H1 (cell line): ENCODE results near the gene FPR2. TPM values are rescaled to one million over a fixed set of nuclear protein-coding genes. Genes with fewer than 3 reads are reported as not detected.

ENCODE experiments used
- CTCF ChIA-PET: fragments of 300-600 bp; sonication (Branson Sonifier 250); formaldehyde crosslinking; loops from one replicate; lab custom pipeline; 2021; ENCODE audit not compliant: partially characterized antibody; lab: Charles Lee
- POLR2A ChIA-PET: fragments of 300-600 bp; sonication (Branson Sonifier 250); formaldehyde crosslinking; loops from one replicate; lab custom pipeline; 2021; ENCODE audit warnings: inconsistent platforms; ENCODE audit not compliant: partially characterized antibody; lab: Charles Lee
- DNase-seq, 2 experiments: peaks; one replicate each; pipeline versions ENCODE4 v3.0.0 to v3.0.0-alpha.2; 2010 to 2022; ENCODE audit warnings: low spot score in 2 of 2, low read depth in 1 of 2, mixed read lengths in 1 of 2
- FAIRE-seq: peaks from 2 replicates; lab custom pipeline; 2011; peaks lifted over from hg19 to GRCh38; lab: Jason Lieb, UNC
- H2AFZ ChIP-seq: 2 replicates; pipeline ENCODE4 v1.8.1; 2012; ENCODE audit warnings: low read length, inconsistent platforms
- H2AK5ac ChIP-seq: 2 replicates; pipeline ENCODE4 v1.6.1; 2013; ENCODE audit warnings: low read depth, low read length
- H2BK120ac ChIP-seq: replicated peaks from 2 replicates; pipeline ENCODE3; 2013; ENCODE audit warnings: low read depth, low read length, inconsistent platforms
- H2BK12ac ChIP-seq: 2 replicates; pipeline ENCODE4 v1.6.1; 2013; ENCODE audit warnings: low read depth, low read length
- H2BK15ac ChIP-seq: 2 replicates; pipeline ENCODE4 v1.6.1; 2013; ENCODE audit warnings: low read length
- H2BK20ac ChIP-seq: 2 replicates; pipeline ENCODE4 v1.6.1; 2013; ENCODE audit warnings: low read length
- H2BK5ac ChIP-seq: 2 replicates; pipeline ENCODE4 v1.6.1; 2013; ENCODE audit warnings: low read depth, low read length
- H3K14ac ChIP-seq: 2 replicates; pipeline ENCODE4 v1.6.1; 2013; ENCODE audit warnings: inconsistent platforms; ENCODE audit not compliant: insufficient read length
- H3K18ac ChIP-seq: 2 replicates; pipeline ENCODE4 v1.6.1; 2013; ENCODE audit warnings: low read length; ENCODE audit errors: extremely low read depth
- H3K23ac ChIP-seq: 2 replicates; pipeline ENCODE4 v1.6.1; 2013; ENCODE audit warnings: inconsistent platforms; ENCODE audit not compliant: insufficient read length
- H3K23me2 ChIP-seq: 2 replicates; pipeline ENCODE4 v1.6.1; 2013; ENCODE audit warnings: low read depth, low read length
- H3K27ac ChIP-seq: 2 replicates; pipeline ENCODE4 v1.6.1; 2011; ENCODE audit warnings: low read depth, low read length, inconsistent platforms
- H3K27me3 ChIP-seq, 4 experiments: replicated peaks in 1 of 4; 1 replicate in 1 of 4; 2 replicates in 3 of 4; pipeline versions ENCODE4 v1.6.1 to v1.8.1; 2011 to 2013; ENCODE audit warnings: low read length in 3 of 4, mild to moderate bottlenecking in 3 of 4, inconsistent platforms in 2 of 4, mixed read lengths in 2 of 4, moderate library complexity in 1 of 4; ENCODE audit not compliant: control insufficient read depth in 3 of 4, insufficient read depth in 3 of 4; ENCODE audit errors: extremely low read depth in 1 of 4
- H3K36me3 ChIP-seq, 4 experiments: 2 replicates each; pipeline versions ENCODE4 v1.6.1 to v1.8.1; 2011 to 2013; ENCODE audit warnings: mild to moderate bottlenecking in 4 of 4, low read length in 3 of 4, moderate library complexity in 2 of 4, control low read depth in 1 of 4, inconsistent platforms in 1 of 4; ENCODE audit not compliant: insufficient read depth in 4 of 4, control insufficient read depth in 2 of 4
- H3K4ac ChIP-seq: replicated peaks from 2 replicates; pipeline ENCODE3; 2013; ENCODE audit warnings: low read length, low read depth, mixed read lengths, inconsistent platforms; ENCODE audit not compliant: insufficient read length
- H3K4me1 ChIP-seq, 4 experiments: replicated peaks in 1 of 4; 1 replicate in 1 of 4; 2 replicates in 3 of 4; pipeline versions ENCODE4 v1.6.1 to v1.8.1; 2011 to 2013; ENCODE audit warnings: low read length in 3 of 4, inconsistent platforms in 2 of 4, mixed read lengths in 1 of 4; ENCODE audit not compliant: insufficient read depth in 4 of 4, control insufficient read depth in 3 of 4
- H3K4me2 ChIP-seq, 2 experiments: 2 replicates each; pipeline versions ENCODE4 v1.6.1 to v1.8.1; 2011 to 2013; ENCODE audit warnings: low read depth in 2 of 2, low read length in 2 of 2, control low read depth in 1 of 2, inconsistent platforms in 1 of 2, mild to moderate bottlenecking in 1 of 2; ENCODE audit not compliant: insufficient read depth in 1 of 2
- H3K4me3 ChIP-seq, 4 experiments: fragments of 200-600, 300-600 bp in 1 of 4; sonication (generic), shearing (Covaris generic), sonication (Bioruptor Twin) in 1 of 4; 2 replicates each; pipeline versions ENCODE4 v1.5.1 to v1.8.1; 2011 to 2016; ENCODE audit warnings: low read length in 4 of 4, low read depth in 3 of 4, control low read depth in 2 of 4, inconsistent platforms in 2 of 4, mild to moderate bottlenecking in 2 of 4, mixed read lengths in 1 of 4, moderate library complexity in 1 of 4; ENCODE audit not compliant: insufficient read depth in 2 of 4; ENCODE audit errors: extremely low read depth in 1 of 4
- H3K56ac ChIP-seq: replicated peaks from 2 replicates; pipeline ENCODE3; 2013; ENCODE audit warnings: low read depth, mild to moderate bottlenecking, mixed read lengths, low read length, inconsistent platforms; ENCODE audit not compliant: insufficient read length
- H3K79me1 ChIP-seq: 2 replicates; pipeline ENCODE4 v1.6.1; 2013; ENCODE audit warnings: low read depth, low read length, control low read depth
- H3K79me2 ChIP-seq, 2 experiments: 2 replicates each; pipeline versions ENCODE4 v1.6.1 to v1.8.1; 2012 to 2013; ENCODE audit warnings: low read length in 2 of 2, mild to moderate bottlenecking in 2 of 2, inconsistent platforms in 1 of 2; ENCODE audit not compliant: insufficient read depth in 2 of 2, control insufficient read depth in 1 of 2
- H3K9ac ChIP-seq, 4 experiments: replicated peaks in 1 of 4; 1 replicate in 1 of 4; 2 replicates in 3 of 4; pipeline versions ENCODE4 v1.6.1 to v1.8.1; 2011 to 2013; ENCODE audit warnings: low read depth in 3 of 4, low read length in 3 of 4, control low read depth in 2 of 4, mild to moderate bottlenecking in 2 of 4, moderate library complexity in 2 of 4, inconsistent platforms in 1 of 4; ENCODE audit errors: extremely low read depth in 1 of 4
- H3K9me3 ChIP-seq, 2 experiments: 2 replicates each; pipeline versions ENCODE4 v1.6.1 to v1.8.1; 2012 to 2013; ENCODE audit warnings: mild to moderate bottlenecking in 2 of 2, moderate library complexity in 2 of 2, control low read depth in 1 of 2, inconsistent platforms in 1 of 2, low read depth in 1 of 2, low read length in 1 of 2, mixed read lengths in 1 of 2; ENCODE audit not compliant: insufficient read depth in 2 of 2
- H4K20me1 ChIP-seq, 2 experiments: replicated peaks in 1 of 2; 2 replicates each; pipeline versions ENCODE3 to v1.8.1; 2011 to 2013; ENCODE audit warnings: inconsistent platforms in 2 of 2, low read length in 2 of 2, mild to moderate bottlenecking in 1 of 2; ENCODE audit not compliant: insufficient read depth in 2 of 2, control insufficient read depth in 1 of 2
- H4K5ac ChIP-seq: 2 replicates; pipeline ENCODE4 v1.6.1; 2013; ENCODE audit warnings: low read length, low read depth, mixed read lengths, inconsistent platforms; ENCODE audit not compliant: insufficient read length
- H4K8ac ChIP-seq: 2 replicates; pipeline ENCODE4 v1.8.0; 2013; ENCODE audit warnings: mild to moderate bottlenecking, moderate library complexity, low read length, inconsistent platforms; ENCODE audit not compliant: insufficient read depth; ENCODE audit errors: extremely low read depth
- H4K91ac ChIP-seq: replicated peaks from 2 replicates; pipeline ENCODE3; 2013; ENCODE audit warnings: low read length, mixed read lengths, inconsistent platforms; ENCODE audit not compliant: insufficient read length
- ATF3 ChIP-seq: IDR thresholded peaks from 2 replicates; pipeline ENCODE4 v1.6.1; 2011; ENCODE audit warnings: low read depth, mild to moderate bottlenecking, low read length; ENCODE audit not compliant: insufficient read depth
- BACH1 ChIP-seq: IDR thresholded peaks from 2 replicates; pipeline ENCODE4 v1.6.1; 2012; ENCODE audit warnings: low read length, improper control_type of control experiment
- CEBPB ChIP-seq: IDR thresholded peaks from 2 replicates; pipeline ENCODE4 v1.6.1; 2012; ENCODE audit warnings: low read depth, low read length
- CREB1 ChIP-seq: IDR thresholded peaks from 2 replicates; pipeline ENCODE4 v1.6.1; 2012; ENCODE audit warnings: inconsistent platforms
- FOSL1 ChIP-seq: IDR thresholded peaks from 2 replicates; pipeline ENCODE4 v1.6.1; 2011; ENCODE audit warnings: mild to moderate bottlenecking, low read depth, low read length, moderate library complexity; ENCODE audit not compliant: insufficient read depth
- GABPA ChIP-seq: IDR thresholded peaks from 2 replicates; pipeline ENCODE4 v1.6.1; 2011; ENCODE audit warnings: mild to moderate bottlenecking, low read length, moderate library complexity, borderline replicate concordance; ENCODE audit not compliant: insufficient read depth
- HDAC6 ChIP-seq: IDR thresholded peaks from one replicate; pipeline ENCODE4 v1.7.1; 2012; ENCODE audit warnings: low read depth, mild to moderate bottlenecking, inconsistent platforms, low read length, moderate library complexity
- KDM5A ChIP-seq: fragments of 200-600 bp; IDR thresholded peaks from 2 replicates; pipeline ENCODE4 v1.7.1; 2012; ENCODE audit warnings: mild to moderate bottlenecking, low read length, inconsistent platforms, mixed read lengths
- POLR2AphosphoS5 ChIP-seq: IDR thresholded peaks from 2 replicates; pipeline ENCODE4 v1.6.1; 2011; ENCODE audit warnings: low read depth, low read length
- POU5F1 ChIP-seq: IDR thresholded peaks from 2 replicates; pipeline ENCODE4 v1.6.1; 2011; ENCODE audit warnings: low read depth, mild to moderate bottlenecking, low read length, moderate library complexity
- RAD21 ChIP-seq, 2 experiments: IDR thresholded peaks in 1 of 2; conservative IDR thresholded peaks in 1 of 2; 2 replicates each; pipeline ENCODE4 v1.6.1; 2011; ENCODE audit warnings: low read depth in 2 of 2, low read length in 2 of 2, improper control_type of control experiment in 1 of 2, inconsistent platforms in 1 of 2, mild to moderate bottlenecking in 1 of 2, moderate library complexity in 1 of 2
- SP2 ChIP-seq: IDR thresholded peaks from 2 replicates; pipeline ENCODE4 v1.6.1; 2012; ENCODE audit warnings: mild to moderate bottlenecking, low read length, inconsistent platforms
- TEAD4 ChIP-seq: IDR thresholded peaks from 2 replicates; pipeline ENCODE4 v1.6.1; 2012; ENCODE audit warnings: low read depth, low read length, inconsistent platforms, mixed read lengths
- WGBS, 2 experiments: shearing (Covaris generic) in 1 of 2; methylation state at CpG; one replicate each; pipeline versions ENCODE4 v1.1.6 to v1.1.7; 2013 to 2015; ENCODE audit warnings: low lambda C conversion rate in 2 of 2, mixed read lengths in 2 of 2, inconsistent platforms in 1 of 2, low coverage in 1 of 2, missing lambda C conversion rate in 1 of 2; ENCODE audit not compliant: insufficient replicate concordance in 2 of 2, insufficient coverage in 1 of 2, insufficient read length in 1 of 2; ENCODE audit errors: extremely low coverage in 1 of 2, missing lambda C conversion rate in 1 of 2; 5-methylcytosine and 5-hydroxymethylcytosine counted together
- polyA plus RNA-seq, 7 experiments: library from polyadenylated mRNA; depleted of rRNA in 3 of 7; stranded (reverse) in 5 of 7; unstranded in 2 of 7; fragments of >200 nt in 5 of 7; fragments of 200-250 nt in 2 of 7; gene quantifications; 1 replicate in 5 of 7; 2 replicates in 1 of 7; 4 replicates in 1 of 7; pipeline versions ENCODE4 v1.2.1 to v1.2.3, GENCODE V29; 2011 to 2013; ENCODE audit warnings: missing spikeins in 2 of 7, mixed read lengths in 2 of 7
- total RNA-seq: library from RNA; stranded (reverse); fragmentation: NEBNext Ultra II Directional; extraction: Animal tissue kit (Norgen Biotek cat#: 25700); gene quantifications from 2 replicates; pipeline ENCODE4 v1.2.1, GENCODE V29; 2021

Gene FPR2
- total and polyA plus RNA-seq, 2 of the 8 experiments (the other 6 are each of a cell fraction or from before 2014, with no cell fraction given), result 0.17 TPM; not detected in 1

DNA sequence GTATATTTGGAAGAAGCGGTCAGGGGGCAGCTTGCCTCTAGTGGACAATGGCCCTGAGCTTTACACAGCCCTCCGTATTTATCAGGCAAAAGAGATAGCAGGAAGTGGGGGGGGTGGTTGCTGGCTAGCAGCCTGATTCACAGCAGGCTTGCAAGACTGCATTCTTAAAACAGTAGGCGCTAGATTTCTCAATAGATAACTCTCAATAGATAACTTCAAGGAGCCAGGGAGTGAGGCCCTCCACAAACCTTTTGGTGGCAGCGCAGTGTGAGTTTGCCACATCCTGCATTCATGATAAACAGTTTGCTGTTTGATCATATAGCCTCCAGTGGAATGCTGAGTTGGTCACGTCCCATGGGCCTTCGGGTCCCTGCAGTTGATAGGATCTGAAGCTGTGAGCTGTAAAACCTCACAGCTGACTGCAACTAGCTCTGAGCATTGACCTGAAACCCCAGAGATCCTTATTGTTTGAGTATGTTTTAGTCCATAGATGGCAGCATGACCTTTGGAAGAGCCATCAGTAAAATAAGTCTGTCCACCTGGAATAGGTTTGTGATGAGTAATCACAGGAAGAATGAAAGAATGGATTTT, 46.2 kb downstream of the FPR2 start:
- H3K9me3 ChIP-seq, result peaks cover 12 to 20% of the 10 kb centered on the region in 2 experiments; a peak in 3 of 4 replicates
- H3K4me2 ChIP-seq, result peak overlapping the region in 1 of 2 experiments; percentile 33; a peak in 2 of 4 replicates
- no peak overlapping the region for H4K8ac ChIP-seq
- no peak overlapping the region for H3K4me3 ChIP-seq
- H3K9ac ChIP-seq, result no peak overlapping the region
- no peak overlapping the region for H3K18ac ChIP-seq
- no peak overlapping the region for H2BK120ac ChIP-seq
- H3K27me3 ChIP-seq, result no peaks in the 10 kb centered on the region
- no peak overlapping the region for H3K14ac ChIP-seq
- CTCF ChIA-PET, result interaction anchor here (0.9 to 1.5 kb wide), 2 partner anchors 12 kb away, joined by 3 to 4 read pairs; partner anchors contain the start of gene FPR3
- POLR2A ChIA-PET, result interaction anchor here (0.9 to 1.4 kb wide), 2 partner anchors 48 to 242 kb away, joined by 4 read pairs; partner anchors contain the start of gene ZNF432
- H2BK12ac ChIP-seq, result 0 out of 2 replicates have a peak overlapping the region, but pooled peaks have one; percentile 55
- WGBS, 2 experiments, result 50% methylated on average over 6 of the region's 6 CpGs; no CpG with 5 or more reads in 1 of the 2 experiments
- peaks cover 0 to 8% (median 0%) of the 10 kb centered on the region in 4 experiments; a peak in 2 of 8 replicates for H3K36me3 ChIP-seq
- DNase-seq, result peak; percentile 42 to 46
- no peak overlapping the region for H3K23ac ChIP-seq
- H3K79me1 ChIP-seq, result no peaks in the 10 kb centered on the region
- no peak overlapping the region for H2AK5ac ChIP-seq
- H4K20me1 ChIP-seq, result no peaks in the 10 kb centered on the region
- no peak overlapping the region for H2BK15ac ChIP-seq
- no peak overlapping the region; the same call in 1 of the 2 replicates for H3K27ac ChIP-seq
- no peak overlapping the region for H4K91ac ChIP-seq
- H2BK5ac ChIP-seq, result peak overlapping the region; percentile 21; the same call in 1 of the 2 replicates
- H2BK20ac ChIP-seq, result no peak overlapping the region
- H3K4ac ChIP-seq, result no peak overlapping the region
- H2AFZ ChIP-seq, result no peak overlapping the region
- no peak overlapping the region for H4K5ac ChIP-seq
- peaks cover 0 to 5% (median 1%) of the 10 kb centered on the region in 4 experiments; a peak in 3 of 7 replicates for H3K4me1 ChIP-seq
- H3K79me2 ChIP-seq, result no peaks in the 10 kb centered on the region
- no peak for FAIRE-seq
- H3K56ac ChIP-seq, result no peak overlapping the region
- no peaks in the 10 kb centered on the region for H3K23me2 ChIP-seq
- TF ChIP-seq CREB1 (no peak), TEAD4 (peak; percentile 41; the same call in 1 of the 2 replicates), POU5F1 (no peak), CEBPB (peak; percentile 83), HDAC6 (no peak), KDM5A (no peak), SP2 (no peak), BACH1 (no peak), GABPA (no peak), RAD21 (IDR thresholded peaks at IDR 0.05 in 1 of 2, conservative IDR thresholded peaks at IDR 0.05 in 1 of 2; ENCODE audit: low read depth in 2 of 2, low read length in 2 of 2) (peak in 1 of 2 experiments; percentile 13; a peak in 1 of 4 replicates), FOSL1 (no peak), POLR2AphosphoS5 (no peak), ATF3 (no peak)
